Tibial artery (tissue), 4 donors: Measurements from ENCODE around the gene TSPAN15.

Experiments used
- DNase-seq, 2 donors: peaks; one replicate each; pipeline ENCODE4 v3.0.0-alpha.2; 2019
- H3K27ac ChIP-seq, 2 donors: fragments of 200-600 bp; sonication (generic) in 1 of 2; 1 replicate in 1 of 2; 2 replicates in 1 of 2; pipeline ENCODE4 v1.5.1; 2018 to 2019; ENCODE audit warnings: mild to moderate bottlenecking in 1 of 2
- H3K27me3 ChIP-seq, 2 donors: fragments of 200-600 bp; sonication (generic) in 1 of 2; one replicate each; pipeline versions ENCODE4 v1.5.1 to v1.6.0; 2016 to 2019
- H3K36me3 ChIP-seq, 3 donors: fragments of 200-600 bp; sonication (generic) in 2 of 3; one replicate each; pipeline ENCODE4 v1.5.1; 2016 to 2019; ENCODE audit warnings: mild to moderate bottlenecking in 2 of 3
- H3K4me1 ChIP-seq, 4 donors: fragments of 200-600 bp; sonication (generic) in 2 of 4; 1 replicate in 3 of 4; 2 replicates in 1 of 4; pipeline ENCODE4 v1.5.1; 2016 to 2019
- H3K4me3 ChIP-seq, 2 donors: fragments of 200-600 bp; sonication (generic) in 1 of 2; 1 replicate in 1 of 2; 2 replicates in 1 of 2; pipeline ENCODE4 v1.5.1; 2018 to 2019; ENCODE audit warnings: mild to moderate bottlenecking in 2 of 2
- H3K9me3 ChIP-seq, 3 donors: fragments of 200-600 bp; sonication (generic) in 1 of 3; one replicate each; pipeline ENCODE4 v1.5.1; 2016 to 2019
- intact Hi-C: fragments of 100-400 bp; cut with DNase I; formaldehyde crosslinking; loops from one replicate; pipeline ENCODE4 v1.15.0; 2023; ENCODE audit warnings: low total_unique reads
- TF ChIP-seq, protein P1 (sequence below), 2 experiments: fragments of 200-600 bp in 1 of 2; fragments of 450-650 bp in 1 of 2; IDR thresholded peaks; one replicate each; pipeline ENCODE4 v1.5.1; 2017 to 2019; ENCODE audit warnings: antibody characterized with exemption in 2 of 2, mild to moderate bottlenecking in 1 of 2, moderate library complexity in 1 of 2

TSPAN15 gene

DNA sequence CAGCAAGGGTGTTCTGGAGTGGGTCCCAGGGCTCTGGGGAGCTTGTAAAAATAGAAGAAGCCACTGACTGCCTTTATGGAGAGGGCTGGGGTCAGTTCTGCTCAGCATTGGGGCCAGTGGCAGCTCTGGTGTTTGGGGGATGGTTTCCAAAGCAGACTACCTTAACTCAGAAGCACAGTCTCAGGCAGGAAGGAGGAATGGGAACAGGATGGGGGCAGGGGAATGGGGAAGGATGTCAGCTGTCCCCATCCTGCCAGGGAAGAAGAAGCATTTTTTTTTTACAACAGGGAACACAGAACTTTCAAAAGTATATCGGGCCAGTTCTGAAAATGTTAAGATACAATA is 28.8 kb downstream of the TSPAN15 start:
- no peak overlapping the region for H3K4me3 ChIP-seq
- peak overlapping the region; percentile 81 to 92 for H3K27ac ChIP-seq
- H3K4me1 ChIP-seq, result peaks cover 0 to 83% (median 49%) of the 10 kb centered on the region in 4 donors
- H3K9me3 ChIP-seq, result no peaks in the 10 kb centered on the region
- TF ChIP-seq, protein P1, sequence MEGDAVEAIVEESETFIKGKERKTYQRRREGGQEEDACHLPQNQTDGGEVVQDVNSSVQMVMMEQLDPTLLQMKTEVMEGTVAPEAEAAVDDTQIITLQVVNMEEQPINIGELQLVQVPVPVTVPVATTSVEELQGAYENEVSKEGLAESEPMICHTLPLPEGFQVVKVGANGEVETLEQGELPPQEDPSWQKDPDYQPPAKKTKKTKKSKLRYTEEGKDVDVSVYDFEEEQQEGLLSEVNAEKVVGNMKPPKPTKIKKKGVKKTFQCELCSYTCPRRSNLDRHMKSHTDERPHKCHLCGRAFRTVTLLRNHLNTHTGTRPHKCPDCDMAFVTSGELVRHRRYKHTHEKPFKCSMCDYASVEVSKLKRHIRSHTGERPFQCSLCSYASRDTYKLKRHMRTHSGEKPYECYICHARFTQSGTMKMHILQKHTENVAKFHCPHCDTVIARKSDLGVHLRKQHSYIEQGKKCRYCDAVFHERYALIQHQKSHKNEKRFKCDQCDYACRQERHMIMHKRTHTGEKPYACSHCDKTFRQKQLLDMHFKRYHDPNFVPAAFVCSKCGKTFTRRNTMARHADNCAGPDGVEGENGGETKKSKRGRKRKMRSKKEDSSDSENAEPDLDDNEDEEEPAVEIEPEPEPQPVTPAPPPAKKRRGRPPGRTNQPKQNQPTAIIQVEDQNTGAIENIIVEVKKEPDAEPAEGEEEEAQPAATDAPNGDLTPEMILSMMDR (IDR thresholded peaks at IDR 0.05), result no peak
- DNase-seq, result peak; percentile 47 to 72
- intact Hi-C loops, result no loop called here
- no peaks in the 10 kb centered on the region for H3K27me3 ChIP-seq
- H3K36me3 ChIP-seq, result peaks cover 0 to 4% (median 0%) of the 10 kb centered on the region in 3 donors

DNA sequence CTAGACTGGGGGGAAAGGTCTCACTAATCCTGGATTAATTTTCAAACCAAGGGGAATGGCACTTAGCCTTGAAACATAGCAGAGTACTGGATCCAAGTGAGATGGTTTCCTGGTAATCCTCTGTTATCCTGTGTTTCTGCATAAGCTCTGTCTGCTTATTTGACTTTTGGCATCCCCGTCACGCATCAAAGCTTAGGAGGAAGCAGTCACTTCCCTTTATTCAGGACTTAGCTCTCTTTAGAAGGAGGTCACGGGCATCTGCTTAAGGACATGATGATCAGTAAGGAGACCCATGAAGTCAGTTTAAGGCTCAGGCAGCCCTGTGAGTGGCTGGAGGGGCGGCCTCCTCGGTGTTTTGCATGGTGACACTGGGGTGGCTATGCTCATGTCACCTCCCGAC is 30.0 kb downstream of the TSPAN15 start:
- H3K4me1 ChIP-seq, result peaks cover 0 to 72% (median 42%) of the 10 kb centered on the region in 4 donors
- no peaks in the 10 kb centered on the region for H3K9me3 ChIP-seq
- no peak for DNase-seq
- peaks cover 0 to 7% (median 0%) of the 10 kb centered on the region in 3 donors for H3K36me3 ChIP-seq
- intact Hi-C loops, result no loop called here
- H3K27me3 ChIP-seq, result no peaks in the 10 kb centered on the region
- TF ChIP-seq, protein P1 (IDR thresholded peaks at IDR 0.05), result no peak
- peak overlapping the region; percentile 81 to 92 for H3K27ac ChIP-seq
- no peak overlapping the region for H3K4me3 ChIP-seq

DNA sequence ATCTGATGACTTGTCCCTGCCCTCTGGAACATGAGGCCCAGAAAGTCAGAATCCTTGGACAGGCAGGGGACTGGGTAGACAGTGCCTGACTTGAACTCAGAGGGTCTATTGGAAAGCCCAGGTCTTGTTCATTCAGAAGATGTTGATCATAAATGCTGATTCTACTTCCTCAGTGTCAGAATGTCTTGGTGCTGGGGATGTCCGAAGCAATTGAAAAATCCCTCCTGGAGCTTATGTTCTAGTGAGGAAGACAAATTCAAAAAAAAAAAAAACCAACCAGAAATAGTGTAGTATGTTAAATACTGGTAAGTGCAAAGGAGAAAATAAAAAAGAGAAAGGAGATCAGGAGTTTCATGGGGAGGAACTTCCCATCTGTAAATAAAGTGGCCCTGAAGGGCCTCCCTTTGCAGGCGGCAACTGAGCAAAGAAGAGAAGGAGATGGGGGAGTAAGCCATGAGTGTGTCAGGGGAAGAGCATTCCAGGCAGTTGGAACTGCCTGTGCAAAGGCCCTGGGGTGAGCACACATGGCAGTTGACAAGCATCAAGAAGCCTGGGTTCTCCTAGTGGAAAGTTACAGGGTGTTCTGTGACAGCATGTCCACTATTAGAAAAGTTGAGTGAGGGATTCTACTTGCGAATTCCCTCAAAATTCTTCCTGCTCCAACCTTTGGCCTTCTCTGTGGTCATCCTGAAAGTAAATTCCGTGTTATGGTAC is 30.7 kb downstream of the TSPAN15 start:
- Histone ChIP-seq H3K9me3 (no peaks in the 10 kb centered on the region), H3K27ac (peak overlapping the region; percentile 81 to 92), H3K27me3 (no peaks in the 10 kb centered on the region), H3K4me3 (no peak overlapping the region), H3K4me1 (peaks cover 5 to 72% (median 49%) of the 10 kb centered on the region in 4 donors), H3K36me3 (peaks cover 0 to 7% (median 0%) of the 10 kb centered on the region in 3 donors)
- intact Hi-C loops, result no loop called here
- DNase-seq, result no peak
- TF ChIP-seq, protein P1 (IDR thresholded peaks at IDR 0.05), result no peak

DNA sequence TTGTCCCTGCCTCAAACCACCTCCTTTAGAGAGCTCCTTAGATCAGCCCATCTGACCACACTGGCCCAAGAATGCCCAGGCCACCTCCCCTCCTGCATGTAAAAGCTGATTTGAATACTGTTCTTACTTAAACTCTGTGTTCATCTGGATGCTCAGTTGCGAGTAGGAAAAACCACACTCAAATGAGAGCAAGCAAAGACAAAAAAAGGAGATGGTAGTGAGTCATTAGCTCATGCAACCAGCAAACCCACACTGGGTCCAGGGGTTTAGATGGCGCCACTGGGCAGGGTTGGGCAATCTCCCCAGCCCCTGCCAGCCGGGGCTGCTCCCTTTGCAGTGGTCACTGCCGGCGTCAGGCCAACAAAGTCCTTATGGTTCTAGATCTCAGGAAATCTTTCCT is 32.7 kb downstream of the TSPAN15 start:
- Histone ChIP-seq H3K4me3 (no peak overlapping the region), H3K36me3 (peaks cover 0 to 11% (median 0%) of the 10 kb centered on the region in 3 donors), H3K4me1 (peaks cover 5 to 61% (median 42%) of the 10 kb centered on the region in 4 donors), H3K9me3 (peaks cover 0 to 5% (median 0%) of the 10 kb centered on the region in 3 donors), H3K27me3 (no peaks in the 10 kb centered on the region), H3K27ac (peak overlapping the region in 1 of 2 donors; percentile 15)
- DNase-seq, result no peak
- TF ChIP-seq, protein P1 (IDR thresholded peaks at IDR 0.05), result no peak
- intact Hi-C loops, result no loop called here

DNA sequence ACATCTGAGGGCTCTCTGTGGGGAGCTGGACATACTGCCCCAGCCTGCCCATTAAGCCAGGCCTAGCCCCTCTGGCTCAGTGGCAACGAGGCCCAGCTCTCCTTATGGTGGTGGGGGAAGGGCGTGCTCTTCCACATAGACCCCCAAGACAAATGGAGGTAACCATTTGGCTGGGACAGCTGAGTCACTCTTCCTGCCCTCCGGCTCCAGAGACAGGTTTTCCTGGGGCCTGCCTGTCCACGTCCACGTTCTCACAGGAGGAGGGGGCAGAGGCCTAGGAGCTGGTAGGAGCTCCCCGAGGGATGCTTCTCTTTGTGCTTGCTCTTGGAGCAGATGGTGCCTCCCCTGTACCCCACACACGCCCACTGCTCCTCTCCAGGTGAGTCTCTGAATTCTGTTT is 33.5 kb downstream of the TSPAN15 start:
- DNase-seq, result no peak
- peaks cover 5 to 53% (median 34%) of the 10 kb centered on the region in 4 donors for H3K4me1 ChIP-seq
- TF ChIP-seq, protein P1 (IDR thresholded peaks at IDR 0.05), result no peak
- H3K4me3 ChIP-seq, result no peak overlapping the region
- no peak overlapping the region for H3K27ac ChIP-seq
- intact Hi-C loops, result no loop called here
- H3K36me3 ChIP-seq, result peaks cover 0 to 12% (median 0%) of the 10 kb centered on the region in 3 donors
- peaks cover 0 to 7% (median 0%) of the 10 kb centered on the region in 3 donors for H3K9me3 ChIP-seq
- H3K27me3 ChIP-seq, result no peaks in the 10 kb centered on the region
